DND-41 (cell line): ENCODE measurements around the gene TNFRSF9.

Experiments used
- ATAC-seq: fragments of 200-7000 bp; cut with Tn5 transposase; 3 replicates; pipeline ENCODE4 v1.9.1; 2021; ENCODE audit warnings: low read depth; ENCODE audit not compliant: insufficient read depth
- DNase-seq: peaks from one replicate; pipeline ENCODE4 v3.0.0-alpha.2; 2020
- H2AFZ ChIP-seq: 2 replicates; pipeline ENCODE4 v1.6.0; 2012; ENCODE audit warnings: low read depth, low read length
- H3K27ac ChIP-seq: 2 replicates; pipeline ENCODE4 v1.5.1; 2012; ENCODE audit warnings: low read length, inconsistent platforms
- H3K27me3 ChIP-seq: fragments of 200-600 bp; sonication (generic); 2 replicates; pipeline ENCODE4 v1.6.0; 2012; ENCODE audit warnings: low read length, mild to moderate bottlenecking, inconsistent platforms; ENCODE audit not compliant: insufficient read depth, poor library complexity
- H3K36me3 ChIP-seq: 2 replicates; pipeline ENCODE4 v1.5.1; 2012; ENCODE audit warnings: low read length, inconsistent platforms; ENCODE audit not compliant: insufficient read depth
- H3K4me1 ChIP-seq: 2 replicates; pipeline ENCODE4 v1.5.1; 2012; ENCODE audit warnings: mild to moderate bottlenecking, low read length; ENCODE audit not compliant: insufficient read depth
- H3K4me2 ChIP-seq: 2 replicates; pipeline ENCODE4 v1.6.0; 2012; ENCODE audit warnings: mild to moderate bottlenecking, moderate library complexity, low read length, inconsistent platforms; ENCODE audit not compliant: insufficient read depth
- H3K4me3 ChIP-seq, 2 experiments: fragments of 200-600 bp in 1 of 2; shearing (Covaris generic) in 1 of 2; 2 replicates each; pipeline ENCODE4 v1.5.1; 2012 to 2016; ENCODE audit warnings: inconsistent platforms in 2 of 2, low read length in 2 of 2, mild to moderate bottlenecking in 2 of 2, low read depth in 1 of 2, moderate library complexity in 1 of 2
- H3K79me2 ChIP-seq: 2 replicates; pipeline ENCODE4 v1.6.0; 2012; ENCODE audit warnings: low read length, inconsistent platforms; ENCODE audit not compliant: insufficient read depth
- H3K9ac ChIP-seq: 2 replicates; pipeline ENCODE4 v1.6.0; 2012; ENCODE audit warnings: low read depth, mild to moderate bottlenecking, inconsistent platforms, low read length, moderate library complexity
- H3K9me3 ChIP-seq: 2 replicates; pipeline ENCODE4 v1.5.1; 2012; ENCODE audit warnings: low read length, moderate library complexity, mild to moderate bottlenecking, inconsistent platforms; ENCODE audit not compliant: insufficient read depth, severe bottlenecking
- H4K20me1 ChIP-seq: 2 replicates; pipeline ENCODE4 v1.6.0; 2012; ENCODE audit warnings: low read length; ENCODE audit not compliant: insufficient read depth
- EZH2 ChIP-seq: IDR thresholded peaks from 3 replicates; pipeline ENCODE4 v1.6.1; 2012; ENCODE audit warnings: borderline replicate concordance, low read depth, mild to moderate bottlenecking, moderate library complexity, low read length, inconsistent platforms; ENCODE audit not compliant: severe bottlenecking
- TF ChIP-seq, protein P1 (sequence below): IDR thresholded peaks from 2 replicates; pipeline ENCODE4 v1.5.1; 2012; ENCODE audit warnings: borderline replicate concordance, low read length, moderate library complexity, mild to moderate bottlenecking; ENCODE audit not compliant: poor library complexity, severe bottlenecking; ENCODE audit errors: extremely low read depth

The TNFRSF9 gene

GRCh38 chr1:7871136-7871535, 69.5 kb downstream of the TNFRSF9 start:
- no peaks in the 10 kb centered on the region for H3K79me2 ChIP-seq
- no peaks in the 10 kb centered on the region for H3K9me3 ChIP-seq
- no peaks in the 10 kb centered on the region for H3K27me3 ChIP-seq
- TF ChIP-seq, protein P1, sequence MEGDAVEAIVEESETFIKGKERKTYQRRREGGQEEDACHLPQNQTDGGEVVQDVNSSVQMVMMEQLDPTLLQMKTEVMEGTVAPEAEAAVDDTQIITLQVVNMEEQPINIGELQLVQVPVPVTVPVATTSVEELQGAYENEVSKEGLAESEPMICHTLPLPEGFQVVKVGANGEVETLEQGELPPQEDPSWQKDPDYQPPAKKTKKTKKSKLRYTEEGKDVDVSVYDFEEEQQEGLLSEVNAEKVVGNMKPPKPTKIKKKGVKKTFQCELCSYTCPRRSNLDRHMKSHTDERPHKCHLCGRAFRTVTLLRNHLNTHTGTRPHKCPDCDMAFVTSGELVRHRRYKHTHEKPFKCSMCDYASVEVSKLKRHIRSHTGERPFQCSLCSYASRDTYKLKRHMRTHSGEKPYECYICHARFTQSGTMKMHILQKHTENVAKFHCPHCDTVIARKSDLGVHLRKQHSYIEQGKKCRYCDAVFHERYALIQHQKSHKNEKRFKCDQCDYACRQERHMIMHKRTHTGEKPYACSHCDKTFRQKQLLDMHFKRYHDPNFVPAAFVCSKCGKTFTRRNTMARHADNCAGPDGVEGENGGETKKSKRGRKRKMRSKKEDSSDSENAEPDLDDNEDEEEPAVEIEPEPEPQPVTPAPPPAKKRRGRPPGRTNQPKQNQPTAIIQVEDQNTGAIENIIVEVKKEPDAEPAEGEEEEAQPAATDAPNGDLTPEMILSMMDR, result no peak
- TF ChIP-seq EZH2, result no peak
- no peaks in the 10 kb centered on the region for H3K4me1 ChIP-seq
- no peak overlapping the region for H3K27ac ChIP-seq
- no peak overlapping the region for H3K4me3 ChIP-seq
- no peak overlapping the region for H3K4me2 ChIP-seq
- H3K9ac ChIP-seq, result no peak overlapping the region
- DNase-seq (no peak), ATAC-seq (no peak)
- H4K20me1 ChIP-seq, result no peaks in the 10 kb centered on the region
- H2AFZ ChIP-seq, result no peak overlapping the region
- no peaks in the 10 kb centered on the region for H3K36me3 ChIP-seq

DNA sequence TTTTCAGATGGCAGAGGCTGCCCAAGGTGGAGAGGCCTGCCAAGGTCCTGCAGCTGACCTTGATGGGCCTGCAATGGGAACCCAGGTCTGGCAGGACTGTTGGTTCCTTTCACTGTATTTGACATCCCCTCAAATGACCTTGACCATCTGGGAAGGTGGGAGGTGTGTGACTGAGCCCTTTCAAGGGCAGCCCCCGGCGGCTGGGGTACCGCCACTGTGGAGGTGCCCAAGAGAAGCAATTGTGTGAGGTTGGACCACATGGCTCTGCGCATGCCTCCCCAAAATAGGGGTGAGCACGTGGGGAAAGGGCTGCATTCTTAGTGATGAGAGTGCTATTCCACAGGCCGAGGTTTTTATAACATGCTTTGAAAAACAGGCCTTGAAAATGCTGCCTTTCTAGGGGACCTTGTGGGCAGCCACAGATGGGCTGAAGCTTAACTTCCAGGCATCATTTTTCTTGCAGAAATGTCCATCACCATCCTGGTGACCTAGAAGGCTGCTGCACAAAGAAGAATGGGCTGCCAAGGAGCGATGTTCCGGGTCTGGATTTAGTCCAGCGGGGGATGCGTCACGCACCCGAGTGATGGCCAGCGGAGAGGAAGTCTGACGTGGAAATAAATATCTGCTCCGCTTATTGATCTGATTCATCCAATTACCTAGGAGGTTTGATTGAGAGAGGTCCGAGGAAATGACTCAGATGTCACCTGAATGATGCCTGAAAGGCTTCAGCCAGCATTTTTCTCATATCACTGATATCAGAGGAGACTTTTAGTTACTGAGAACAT, 71.3 kb downstream of the TNFRSF9 start:
- no peak for TF ChIP-seq EZH2
- TF ChIP-seq, protein P1, result no peak
- no peaks in the 10 kb centered on the region for H3K4me1 ChIP-seq
- ATAC-seq (no peak), DNase-seq (no peak)
- H3K79me2 ChIP-seq, result no peaks in the 10 kb centered on the region
- H3K4me2 ChIP-seq, result no peak overlapping the region
- no peaks in the 10 kb centered on the region for H3K27me3 ChIP-seq
- H3K9me3 ChIP-seq, result no peaks in the 10 kb centered on the region
- no peak overlapping the region for H3K9ac ChIP-seq
- no peaks in the 10 kb centered on the region for H4K20me1 ChIP-seq
- H3K4me3 ChIP-seq, result no peak overlapping the region
- H3K27ac ChIP-seq, result no peak overlapping the region
- H2AFZ ChIP-seq, result no peak overlapping the region
- no peaks in the 10 kb centered on the region for H3K36me3 ChIP-seq

GRCh38 chr1:7868070-7868780, 72.4 kb downstream of the TNFRSF9 start:
- ATAC-seq (no peak), DNase-seq (no peak)
- no peak overlapping the region for H3K27ac ChIP-seq

More at GRCh38 chr1:7868070-7868780, 72.4 kb downstream of the TNFRSF9 start:
- H3K4me1 ChIP-seq, result no peaks in the 10 kb centered on the region
- no peak for TF ChIP-seq EZH2
- TF ChIP-seq, protein P1, result no peak
- H2AFZ ChIP-seq, result no peak overlapping the region
- no peaks in the 10 kb centered on the region for H4K20me1 ChIP-seq
- H3K27me3 ChIP-seq, result no peaks in the 10 kb centered on the region
- no peak overlapping the region for H3K4me2 ChIP-seq
- no peaks in the 10 kb centered on the region for H3K9me3 ChIP-seq
- H3K79me2 ChIP-seq, result no peaks in the 10 kb centered on the region
- H3K9ac ChIP-seq, result no peak overlapping the region
- no peak overlapping the region for H3K4me3 ChIP-seq
- no peaks in the 10 kb centered on the region for H3K36me3 ChIP-seq
